ENCODE measurements around the gene INTU. TPM values are rescaled to one million over a fixed set of nuclear protein-coding genes. Genes with fewer than 3 reads are reported as not detected.

The INTU gene
- total RNA-seq, 1 experiment from 2014 or later = 10.7 TPM

- no peaks in the 10 kb centered on the region for H4K20me1 ChIP-seq (ENCODE audit: control insufficient read depth, insufficient read depth, insufficient read length)
- no peak for TF ChIP-seq CTCF (conservative IDR thresholded peaks at IDR 0.05)
- no peaks in the 10 kb centered on the region for H3K4me1 ChIP-seq (ENCODE audit: insufficient read depth, low read length)
- no peaks in the 10 kb centered on the region for H3K79me2 ChIP-seq (ENCODE audit: insufficient read depth, low read length)
- no peak overlapping the region for H4K91ac ChIP-seq (ENCODE audit: insufficient read length, low read depth, low read length)
- no peak overlapping the region for H3K27ac ChIP-seq (ENCODE audit: insufficient read length, low read depth, low read length)
- H3K4me3 Mint-ChIP-seq = no peak overlapping the region
- H4K5ac ChIP-seq (ENCODE audit: insufficient read length, low read depth, low read length) = no peak overlapping the region
- no peaks in the 10 kb centered on the region for H3K79me1 ChIP-seq (ENCODE audit: insufficient read depth, low read depth, low read length, poor library complexity, severe bottlenecking)
- no peak overlapping the region for H2BK5ac ChIP-seq (ENCODE audit: insufficient read length, low read length)
- no peak overlapping the region for H3T11ph ChIP-seq (ENCODE audit: low read length)
- no peak overlapping the region for H3K27ac Mint-ChIP-seq
- H2BK120ac ChIP-seq (ENCODE audit: low read depth, low read length, poor library complexity, severe bottlenecking) = no peak overlapping the region
- H3K27me3 ChIP-seq (ENCODE audit: insufficient read depth, low read length) = no peaks in the 10 kb centered on the region; the same call in 1 of the 2 replicates
- WGBS (ENCODE audit: extremely low coverage, insufficient read length, low lambda C conversion rate) = no CpG with 5 or more reads among the region's 2 CpGs
- H3K14ac ChIP-seq (ENCODE audit: insufficient read depth, low read length) = no peak overlapping the region
- no peak overlapping the region for H3K4ac ChIP-seq (ENCODE audit: low read depth, low read length)
- H2BK12ac ChIP-seq (ENCODE audit: insufficient read length, low read depth, low read length) = no peak overlapping the region
- H3K4me2 ChIP-seq (ENCODE audit: insufficient read depth, insufficient read length, low read length) = no peak overlapping the region
- peaks cover 2% of the 10 kb centered on the region for H3K27me3 Mint-ChIP-seq (ENCODE audit: low read depth)
- no peak overlapping the region for H2AK5ac ChIP-seq (ENCODE audit: insufficient read length, low read length)
- no peaks in the 10 kb centered on the region for H3K9me3 Mint-ChIP-seq
- no peak for DNase-seq
- no peak overlapping the region for H3K9ac ChIP-seq (ENCODE audit: extremely low read depth, insufficient read length, low read length)
- no peaks in the 10 kb centered on the region for H3K4me1 Mint-ChIP-seq
- no peak overlapping the region for H3K18ac ChIP-seq (ENCODE audit: insufficient read length, low read depth, low read length)
- H3K23ac ChIP-seq (ENCODE audit: insufficient read length, low read depth, low read length) = no peak overlapping the region
- H3K36me3 Mint-ChIP-seq (ENCODE audit: insufficient read depth in 1 of 3, low read depth in 3 of 3) = no peaks in the 10 kb centered on the region
- H3K23me2 ChIP-seq (ENCODE audit: insufficient read length, low read depth, low read length, poor library complexity, severe bottlenecking) = no peaks in the 10 kb centered on the region
- no peak overlapping the region for H2AFZ ChIP-seq (ENCODE audit: low read length)
- H3K9me3 ChIP-seq (ENCODE audit: control insufficient read depth, low read depth, low read length) = no peaks in the 10 kb centered on the region
- no peak overlapping the region for H2BK15ac ChIP-seq (ENCODE audit: low read depth, low read length)
- H4K8ac ChIP-seq (replicated peaks; ENCODE audit: insufficient read length, low read depth, low read length) = no peak overlapping the region
- no peak overlapping the region for H3K56ac ChIP-seq (ENCODE audit: insufficient read length, low read depth, low read length)
- H2BK20ac ChIP-seq (ENCODE audit: low read depth, low read length, poor library complexity, severe bottlenecking) = no peak overlapping the region
Measured at GRCh38 chr4:127616898-127617297, 15.9 kb upstream of the INTU start.

Data from H9 (cell line).